Type B pancreatic cell (in vitro differentiated cells): ENCODE measurements around the gene MMP28. TPM values are rescaled to one million over a fixed set of nuclear protein-coding genes. Genes with fewer than 3 reads are reported as not detected.
A peak's percentile ranks its signal among the peaks of the same experiment; 100 is the strongest.

Experiments used
- DNase-seq: peaks from one replicate; pipeline ENCODE4 v3.0.0; 2021; ENCODE audit warnings: mixed read lengths; ENCODE audit not compliant: unreplicated experiment; ENCODE audit errors: extremely low spot score
- H3K27ac Mint-ChIP-seq: 2 replicates; pipeline ENCODE4 v1.8.0; 2021; ENCODE audit warnings: mild to moderate bottlenecking, mixed read lengths
- H3K27me3 Mint-ChIP-seq: 2 replicates; pipeline ENCODE4 v1.8.0; 2021; ENCODE audit warnings: mixed read lengths
- H3K36me3 Mint-ChIP-seq: 2 replicates; pipeline ENCODE4 v1.8.0; 2021; ENCODE audit warnings: mixed read lengths
- H3K4me1 Mint-ChIP-seq: one replicate; pipeline ENCODE4 v1.8.0; 2021; ENCODE audit warnings: mixed read lengths; ENCODE audit not compliant: unreplicated experiment
- H3K4me3 Mint-ChIP-seq: 2 replicates; pipeline ENCODE4 v1.8.0; 2021; ENCODE audit warnings: mild to moderate bottlenecking, mixed read lengths
- H3K9me3 Mint-ChIP-seq: 2 replicates; pipeline ENCODE4 v1.8.0; 2021; ENCODE audit warnings: mixed read lengths
- total RNA-seq: library from RNA; stranded (reverse); gene quantifications from 2 replicates; pipeline ENCODE4 v1.2.1, GENCODE V29; 2021; ENCODE audit warnings: low replicate concordance
- TF ChIP-seq, protein P1 (sequence below): fragments of 200-600 bp; sonication (generic); conservative IDR thresholded peaks from 2 replicates; pipeline ENCODE4 v1.5.0; 2021; ENCODE audit warnings: antibody characterized with exemption, mild to moderate bottlenecking

Gene MMP28
- total RNA-seq, 1 donor from 2014 or later: 0.97 TPM

DNA sequence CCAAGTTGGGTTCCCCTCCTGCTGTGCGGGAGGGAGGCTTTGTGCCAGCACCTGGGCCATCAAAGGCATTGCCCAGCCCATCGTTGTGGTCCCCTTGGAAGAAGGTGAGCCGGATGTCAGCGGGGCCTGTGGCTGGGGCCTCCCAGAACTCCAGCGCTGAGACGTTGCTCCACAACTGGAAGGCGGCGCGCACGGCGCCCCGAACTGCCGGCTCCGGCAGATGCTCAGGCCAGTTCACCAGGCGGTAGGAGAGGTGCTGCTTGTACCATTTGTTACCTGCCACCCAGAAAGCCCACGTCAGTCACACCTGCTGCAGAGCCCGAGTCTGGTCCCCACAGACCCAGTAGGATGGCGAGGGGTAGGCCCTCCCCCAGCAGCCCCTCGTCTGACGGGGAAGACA lies 22.3 kb downstream of the MMP28 start:
- Mint-ChIP-seq H3K4me3 (no peak overlapping the region), H3K36me3 (no peaks in the 10 kb centered on the region), H3K27ac (no peak overlapping the region), H3K9me3 (no peaks in the 10 kb centered on the region), H3K27me3 (peaks cover 15% of the 10 kb centered on the region), H3K4me1 (peaks cover 25% of the 10 kb centered on the region)
- DNase-seq: no peak
- TF ChIP-seq, protein P1, sequence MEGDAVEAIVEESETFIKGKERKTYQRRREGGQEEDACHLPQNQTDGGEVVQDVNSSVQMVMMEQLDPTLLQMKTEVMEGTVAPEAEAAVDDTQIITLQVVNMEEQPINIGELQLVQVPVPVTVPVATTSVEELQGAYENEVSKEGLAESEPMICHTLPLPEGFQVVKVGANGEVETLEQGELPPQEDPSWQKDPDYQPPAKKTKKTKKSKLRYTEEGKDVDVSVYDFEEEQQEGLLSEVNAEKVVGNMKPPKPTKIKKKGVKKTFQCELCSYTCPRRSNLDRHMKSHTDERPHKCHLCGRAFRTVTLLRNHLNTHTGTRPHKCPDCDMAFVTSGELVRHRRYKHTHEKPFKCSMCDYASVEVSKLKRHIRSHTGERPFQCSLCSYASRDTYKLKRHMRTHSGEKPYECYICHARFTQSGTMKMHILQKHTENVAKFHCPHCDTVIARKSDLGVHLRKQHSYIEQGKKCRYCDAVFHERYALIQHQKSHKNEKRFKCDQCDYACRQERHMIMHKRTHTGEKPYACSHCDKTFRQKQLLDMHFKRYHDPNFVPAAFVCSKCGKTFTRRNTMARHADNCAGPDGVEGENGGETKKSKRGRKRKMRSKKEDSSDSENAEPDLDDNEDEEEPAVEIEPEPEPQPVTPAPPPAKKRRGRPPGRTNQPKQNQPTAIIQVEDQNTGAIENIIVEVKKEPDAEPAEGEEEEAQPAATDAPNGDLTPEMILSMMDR: no peak

DNA sequence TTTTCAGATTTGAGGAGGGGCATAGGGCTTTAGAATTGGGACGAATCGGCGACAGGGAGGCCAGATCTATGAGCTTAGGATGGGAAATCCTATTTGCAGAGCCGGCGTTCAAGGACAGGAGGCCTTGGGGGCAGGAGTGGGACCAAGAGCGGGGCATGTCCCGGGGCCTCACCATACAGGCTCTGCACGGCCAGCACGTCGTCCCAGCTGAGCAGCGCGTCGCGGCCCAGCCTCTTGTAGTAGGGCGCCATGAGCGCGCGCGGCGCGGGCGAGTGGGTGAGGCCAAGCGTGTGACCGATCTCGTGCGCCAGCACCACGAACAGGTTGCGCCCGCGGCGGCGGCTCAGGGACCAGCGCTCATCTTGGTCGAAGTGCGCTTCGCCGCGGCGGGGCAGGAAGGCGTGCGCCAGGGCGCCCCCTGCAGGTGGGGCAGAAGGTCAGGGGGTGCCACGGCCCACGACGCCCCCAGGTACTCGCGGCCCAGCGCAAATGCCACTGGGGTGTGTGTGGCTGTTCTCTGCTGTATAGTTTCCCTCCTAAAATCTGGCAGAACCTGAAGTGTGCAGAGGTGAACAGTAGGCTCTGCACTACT lies 25.4 kb downstream of the MMP28 start:
- no peaks in the 10 kb centered on the region for H3K36me3 Mint-ChIP-seq
- DNase-seq: no peak
- H3K4me1 Mint-ChIP-seq: peaks cover 30% of the 10 kb centered on the region
- TF ChIP-seq, protein P1: peak; percentile 54
- no peak overlapping the region for H3K27ac Mint-ChIP-seq
- no peak overlapping the region for H3K4me3 Mint-ChIP-seq
- H3K9me3 Mint-ChIP-seq: no peaks in the 10 kb centered on the region
- H3K27me3 Mint-ChIP-seq: peaks cover 17% of the 10 kb centered on the region

DNA sequence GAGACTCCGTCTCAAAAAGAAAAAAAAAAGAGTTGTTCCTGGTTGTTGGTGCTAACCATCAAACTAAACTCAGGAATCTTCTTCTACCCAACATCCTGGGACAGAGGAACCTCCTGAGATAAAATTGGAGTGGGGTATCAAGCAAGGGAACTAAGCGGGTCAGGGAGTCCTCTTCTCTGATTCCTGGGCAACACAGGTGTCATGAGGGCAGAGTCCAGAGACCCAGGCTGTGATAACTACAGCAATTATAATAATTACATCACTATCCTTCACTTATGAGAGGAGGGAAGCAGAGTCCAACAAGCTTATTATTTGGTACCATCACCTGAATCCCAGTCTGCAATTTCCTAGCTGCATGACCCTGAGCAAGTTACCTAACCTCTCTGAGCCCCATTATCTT lies 26.6 kb downstream of the MMP28 start:
- H3K36me3 Mint-ChIP-seq: no peaks in the 10 kb centered on the region
- peaks cover 25% of the 10 kb centered on the region for H3K4me1 Mint-ChIP-seq
- peaks cover 16% of the 10 kb centered on the region for H3K27me3 Mint-ChIP-seq
- H3K9me3 Mint-ChIP-seq: no peaks in the 10 kb centered on the region
- TF ChIP-seq, protein P1: no peak
- DNase-seq: no peak
- H3K4me3 Mint-ChIP-seq: no peak overlapping the region
- H3K27ac Mint-ChIP-seq: no peak overlapping the region

DNA sequence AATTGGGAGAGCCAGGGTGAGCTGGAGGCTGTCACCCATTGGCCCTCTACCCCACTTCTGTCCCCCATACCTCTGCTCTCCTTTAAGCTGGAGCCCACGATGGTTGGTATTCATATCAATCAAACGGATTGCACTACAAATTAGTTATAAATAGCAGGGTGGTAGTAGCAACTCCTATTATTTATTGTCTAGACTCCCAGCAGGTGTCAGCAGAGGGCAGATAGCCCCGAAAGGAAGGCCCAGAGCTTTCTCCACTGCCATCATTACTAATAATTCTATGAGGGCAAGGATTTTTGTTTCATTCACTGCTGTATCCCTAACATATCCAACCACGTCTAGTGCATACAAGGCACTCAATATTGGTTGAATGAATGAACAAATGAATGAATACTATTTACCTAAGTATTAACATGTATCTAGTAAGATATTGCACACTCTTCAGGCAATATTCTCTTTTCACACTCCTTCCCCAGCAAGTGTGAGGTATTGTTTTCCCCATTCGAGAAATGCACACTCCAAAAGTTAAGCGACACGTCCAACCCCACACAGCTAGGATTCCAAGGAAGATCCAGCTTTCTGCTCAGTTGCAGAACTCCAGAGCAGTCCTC lies 28.4 kb downstream of the MMP28 start:
- Mint-ChIP-seq H3K4me3 (peak overlapping the region; percentile 47), H3K27me3 (peaks cover 7% of the 10 kb centered on the region), H3K36me3 (no peaks in the 10 kb centered on the region), H3K27ac (no peak overlapping the region), H3K9me3 (no peaks in the 10 kb centered on the region), H3K4me1 (peaks cover 16% of the 10 kb centered on the region)
- TF ChIP-seq, protein P1: peak; percentile 65
- DNase-seq: no peak

DNA sequence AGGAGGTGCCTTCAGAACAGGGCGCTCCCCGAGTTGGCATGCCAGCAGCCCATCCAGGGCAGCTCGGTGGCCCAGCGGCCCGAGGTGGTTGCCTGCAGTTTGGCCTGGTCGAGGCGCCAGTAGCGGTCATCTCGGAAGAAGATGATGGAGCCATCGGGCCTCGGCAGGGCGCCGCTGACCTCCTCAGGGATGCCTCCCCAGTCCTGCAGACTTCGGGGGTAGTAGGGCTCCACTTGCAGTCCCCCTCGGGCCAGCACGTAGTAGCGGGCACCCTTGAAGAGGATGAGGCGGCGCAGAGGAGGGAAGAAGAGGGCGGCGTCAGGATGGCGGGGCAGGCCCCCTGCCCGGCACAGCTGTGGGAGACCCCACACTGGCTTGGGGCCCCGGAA lies 29.0 kb downstream of the MMP28 start:
- no peak overlapping the region for H3K27ac Mint-ChIP-seq
- TF ChIP-seq, protein P1: no peak
- H3K4me1 Mint-ChIP-seq: peaks cover 16% of the 10 kb centered on the region
- no peak for DNase-seq
- no peak overlapping the region for H3K4me3 Mint-ChIP-seq
- H3K9me3 Mint-ChIP-seq: no peaks in the 10 kb centered on the region
- peaks cover 6% of the 10 kb centered on the region for H3K27me3 Mint-ChIP-seq
- H3K36me3 Mint-ChIP-seq: no peaks in the 10 kb centered on the region
